ENCODE data around the gene CSTF1.

The CSTF1 gene

GRCh38 chr20:56392132-56392880 is at the start of gene CSTF1, which contains the start of gene AURKA:
TSS of gene CSTF1 (plus strand) at chr20:56392645. CDS start at chr20:56395553, 2,908 bp downstream.
TSS of gene AURKA (minus strand) at chr20:56392215. CDS start at chr20:56388197, 4,018 bp downstream.
- peak; percentile 97 for DNase-seq

DNA sequence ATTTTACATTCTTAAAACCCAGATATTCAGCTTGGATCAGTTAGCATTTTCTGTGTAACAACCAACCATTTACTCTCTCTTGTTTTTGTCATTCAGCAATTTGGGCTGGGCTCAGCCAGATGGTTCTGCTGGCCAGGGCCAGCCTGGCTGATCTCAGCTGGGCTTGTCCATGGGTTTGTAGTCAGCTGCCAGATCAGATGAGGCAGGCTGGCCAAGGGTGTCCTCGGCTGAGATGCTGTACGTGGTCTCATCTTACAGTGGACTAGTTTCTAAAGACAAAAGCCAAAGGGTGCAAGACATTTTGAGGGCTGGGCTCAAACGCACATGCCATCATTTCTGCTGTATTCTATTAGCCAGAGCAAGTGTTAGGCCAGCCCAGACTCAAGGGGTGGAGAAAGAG is 49.7 kb upstream of the CSTF1 start:
- DNase-seq, result no peak

GRCh38 chr20:56343861-56344381 is 48.5 kb upstream of the CSTF1 start:
- DNase-seq, result peak; percentile 6

DNA sequence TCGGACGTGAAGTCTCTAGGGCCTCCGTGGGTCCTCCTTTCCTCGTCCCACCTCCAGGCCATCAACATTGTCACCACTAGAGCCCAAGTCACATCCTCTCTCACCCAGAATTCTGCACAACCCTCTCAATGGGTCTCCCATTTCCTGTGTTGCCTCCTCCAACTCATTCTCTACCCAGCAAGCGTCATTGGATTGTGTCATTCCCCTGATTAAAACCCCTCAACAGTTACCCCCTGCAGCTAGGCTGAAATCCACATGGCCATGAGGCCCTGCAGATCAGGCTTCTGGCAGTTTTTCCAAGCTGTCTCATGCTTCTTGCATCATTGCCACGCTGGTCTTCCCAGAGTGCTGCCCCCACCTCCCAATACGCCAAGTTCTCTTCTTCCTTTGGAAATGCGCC is 46.5 kb upstream of the CSTF1 start:
- no peak for DNase-seq

DNA sequence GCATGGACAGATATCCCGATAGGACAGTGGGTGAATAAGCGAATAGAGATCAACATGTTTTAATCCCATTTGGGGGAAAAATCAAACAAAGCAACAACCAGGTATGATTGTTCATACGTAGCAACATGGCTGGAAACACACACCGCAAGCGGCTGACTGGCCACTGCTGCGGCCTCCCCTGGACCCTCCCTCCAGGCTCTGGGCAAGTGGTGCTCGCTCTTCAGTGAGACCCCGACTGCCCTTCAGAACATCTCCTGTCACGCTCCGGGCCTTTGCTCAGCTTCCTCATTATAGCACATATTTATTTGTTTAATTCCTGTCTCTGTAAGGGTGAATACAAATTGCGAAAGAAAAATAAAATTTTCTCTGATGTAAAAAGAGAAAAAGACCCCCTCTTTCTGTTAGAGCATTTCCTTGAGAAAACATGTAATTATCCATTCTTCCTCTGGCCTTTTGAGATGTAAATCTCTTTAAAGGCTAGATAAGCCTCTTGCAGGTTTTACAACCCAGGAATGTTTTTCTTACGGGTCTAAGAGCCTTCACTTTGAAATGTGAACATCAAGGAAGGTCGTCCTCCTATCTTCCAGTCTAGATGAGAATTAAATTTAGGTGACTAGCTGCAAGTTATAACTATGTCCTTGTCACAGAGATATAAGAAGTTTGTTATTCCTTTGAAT is 44.7 kb upstream of the CSTF1 start:
- DNase-seq, result no peak

GRCh38 chr20:56348305-56348693 is 44.1 kb upstream of the CSTF1 start:
- no peak for DNase-seq

DNA sequence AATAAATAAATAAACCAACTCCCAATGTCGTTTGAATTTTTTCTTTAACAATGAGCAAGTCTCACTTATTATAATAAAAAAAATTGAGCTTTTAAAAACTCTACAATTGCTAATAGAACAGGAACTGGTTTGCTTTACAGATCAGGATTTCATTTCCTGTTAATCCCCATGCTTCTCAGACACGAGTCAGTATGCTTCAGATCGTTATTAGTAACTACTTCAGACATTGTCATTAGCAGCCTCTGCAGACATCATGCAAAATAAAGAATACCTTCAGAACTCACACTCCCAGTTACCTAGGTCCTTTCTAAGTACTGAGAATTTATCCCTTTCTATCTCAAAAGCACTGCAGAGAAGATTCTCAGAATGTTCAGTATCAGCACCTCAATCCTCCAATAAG is 43.7 kb upstream of the CSTF1 start:
- DNase-seq, result no peak

- no peak for DNase-seq
Measured at GRCh38 chr20:56350842-56351241, 41.6 kb upstream of the CSTF1 start.

DNA sequence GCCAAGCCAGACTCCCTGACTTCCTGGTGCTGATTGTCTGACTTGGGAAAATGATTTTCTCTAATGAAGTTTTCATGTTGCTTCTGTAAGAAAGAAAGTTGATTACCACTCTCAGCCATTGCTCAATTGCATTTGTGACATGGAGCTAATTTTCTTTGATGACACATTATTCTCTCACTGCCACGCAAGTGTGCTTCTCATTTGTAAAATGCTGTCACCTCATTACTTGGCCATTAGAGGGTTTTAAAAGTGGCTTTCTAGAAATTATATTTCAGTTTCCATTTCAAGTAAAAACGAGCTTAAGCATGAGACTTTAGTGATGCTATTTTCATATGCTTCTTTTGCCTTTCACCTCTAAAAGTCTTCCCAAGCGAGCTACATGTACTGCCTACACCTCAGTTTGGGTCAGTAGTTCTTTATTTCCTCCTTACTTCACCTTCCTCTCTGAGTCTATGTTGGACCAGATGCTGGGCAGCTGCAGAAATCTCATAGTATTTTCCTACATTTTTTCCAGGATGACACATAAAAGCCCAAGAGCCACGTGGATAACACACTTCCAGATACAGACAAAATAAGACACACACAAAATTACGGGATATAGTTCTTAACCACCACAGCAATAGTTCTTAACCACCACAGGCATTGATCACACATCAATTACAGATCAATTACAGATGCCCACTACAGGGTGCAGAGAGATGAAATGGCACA is 39.9 kb upstream of the CSTF1 start:
- no peak for DNase-seq

GRCh38 chr20:56353356-56353755 is 39.1 kb upstream of the CSTF1 start:
- no peak for DNase-seq

DNA sequence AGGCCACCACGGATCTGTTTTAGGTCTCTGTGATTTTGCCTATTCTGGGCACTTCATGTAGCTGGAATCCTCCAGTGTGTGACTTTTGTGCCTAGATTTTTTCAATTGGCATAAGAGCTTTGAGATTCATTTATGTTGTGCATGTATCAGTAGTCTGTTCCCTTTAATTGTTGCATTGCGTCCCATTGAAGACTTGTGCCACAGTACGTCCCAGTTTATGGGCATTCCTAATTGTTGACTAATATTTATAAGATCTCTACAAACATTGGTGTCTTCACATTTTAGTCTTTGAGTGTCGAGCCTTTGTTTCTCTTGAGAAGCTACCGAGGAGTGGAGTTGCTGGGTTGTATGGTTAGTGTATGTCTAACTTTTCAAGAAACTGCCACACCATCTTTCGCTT is 34.4 kb upstream of the CSTF1 start:
- no peak for DNase-seq

- DNase-seq, result peak; percentile 74
Measured at GRCh38 chr20:56358600-56359211, 33.7 kb upstream of the CSTF1 start, which contains the start of gene FAM210B. TSS of gene FAM210B (plus strand) at chr20:56358974. CDS start at chr20:56359006, 32 bp downstream.

DNA sequence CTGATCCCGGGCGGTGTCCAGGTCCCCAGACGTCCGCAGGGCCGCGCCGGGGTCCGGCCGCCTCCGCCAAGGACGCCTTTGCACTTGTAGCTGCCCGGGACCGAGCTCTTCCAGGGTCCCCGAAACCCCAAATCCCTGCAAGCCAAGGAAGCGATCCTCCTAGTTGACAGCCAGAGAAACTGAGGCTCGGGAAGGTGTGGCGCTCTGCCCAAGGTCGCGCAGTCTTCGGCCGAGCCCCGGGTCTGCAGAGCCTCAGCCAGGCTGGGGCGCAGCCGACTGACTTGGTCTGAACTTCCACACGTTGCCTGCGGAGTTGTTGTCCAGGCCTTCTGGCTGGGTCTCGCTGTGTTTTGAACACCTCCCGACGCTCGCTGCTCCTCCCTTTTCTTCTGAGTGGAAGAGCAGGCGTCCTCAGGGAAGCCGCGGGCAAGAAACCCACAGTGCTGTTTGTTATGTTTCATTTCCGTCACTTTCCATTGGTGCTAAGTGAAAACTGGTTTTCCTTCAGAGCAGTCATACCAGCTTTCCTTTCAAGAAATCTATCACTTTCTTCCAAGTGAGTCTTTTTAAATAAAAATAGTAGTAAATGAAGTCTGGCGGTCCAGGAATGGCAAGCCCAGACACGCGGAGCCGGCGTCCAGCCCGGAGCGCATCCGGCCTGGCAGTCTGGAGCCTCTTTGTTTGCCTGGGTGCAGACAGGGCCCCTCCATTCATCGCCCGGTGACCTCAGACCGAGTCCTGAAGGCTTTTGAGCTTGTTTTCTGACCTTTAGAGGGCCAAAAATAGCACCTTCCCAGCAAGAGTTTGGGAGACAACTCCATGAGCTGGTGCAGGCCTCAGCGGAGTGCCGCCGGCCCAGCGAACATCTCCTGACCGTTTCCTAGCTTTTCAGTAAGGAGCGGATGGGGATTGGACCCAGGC is 33.0 kb upstream of the CSTF1 start:
- peak; percentile 41 for DNase-seq

DNA sequence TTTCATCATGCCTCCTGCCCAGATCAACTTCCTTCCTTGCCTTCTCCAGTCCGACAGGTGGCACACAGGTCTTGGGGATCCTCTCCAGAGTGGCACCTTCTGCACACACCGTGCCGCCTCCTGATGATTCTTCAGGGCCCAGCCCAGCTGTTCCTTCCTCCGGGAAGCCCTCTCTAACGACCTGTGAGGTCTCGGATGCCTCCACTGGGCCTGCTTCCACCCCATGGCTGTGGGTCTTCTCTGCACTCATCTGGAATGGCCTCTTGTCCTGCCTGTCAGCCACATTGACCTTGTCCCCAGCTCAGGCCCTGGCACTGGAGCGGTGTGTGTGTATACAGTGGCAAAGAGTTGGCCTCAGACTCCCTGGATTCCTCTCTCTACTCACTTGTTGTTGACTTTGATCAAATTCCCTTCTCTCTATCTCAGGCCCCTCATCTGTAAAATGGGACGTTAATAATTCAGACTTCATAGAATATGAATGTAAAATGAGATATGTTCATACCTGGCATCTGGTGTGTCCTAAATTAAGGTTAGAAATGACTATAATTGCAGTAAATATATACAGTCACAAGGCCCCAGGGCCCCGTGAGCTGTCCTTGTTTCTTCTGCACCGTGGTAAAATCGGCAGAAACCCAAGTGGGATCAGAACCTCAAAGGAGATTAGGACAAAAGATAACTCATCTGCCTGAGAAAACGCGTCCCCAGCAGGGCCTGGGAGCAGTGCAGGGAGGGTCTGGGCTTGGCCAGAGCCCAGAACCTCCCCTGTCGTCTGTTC is 32.1 kb upstream of the CSTF1 start:
- DNase-seq, result no peak

DNA sequence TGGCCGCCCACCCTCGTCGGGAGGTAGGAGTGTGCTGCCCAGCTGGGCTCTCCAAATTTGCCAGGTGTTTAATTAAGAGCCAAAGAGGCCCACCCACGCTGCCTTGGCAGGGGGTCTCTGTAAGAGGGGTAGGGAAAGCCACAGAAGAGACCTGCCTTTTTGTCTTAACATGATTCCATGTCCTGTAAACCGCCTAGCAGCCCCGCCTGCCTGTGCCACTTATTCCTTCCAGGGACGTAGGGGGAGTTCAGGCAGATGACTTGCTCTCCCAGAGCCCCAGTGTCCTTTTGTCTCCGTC is 31.6 kb upstream of the CSTF1 start:
- DNase-seq, result no peak

DNA sequence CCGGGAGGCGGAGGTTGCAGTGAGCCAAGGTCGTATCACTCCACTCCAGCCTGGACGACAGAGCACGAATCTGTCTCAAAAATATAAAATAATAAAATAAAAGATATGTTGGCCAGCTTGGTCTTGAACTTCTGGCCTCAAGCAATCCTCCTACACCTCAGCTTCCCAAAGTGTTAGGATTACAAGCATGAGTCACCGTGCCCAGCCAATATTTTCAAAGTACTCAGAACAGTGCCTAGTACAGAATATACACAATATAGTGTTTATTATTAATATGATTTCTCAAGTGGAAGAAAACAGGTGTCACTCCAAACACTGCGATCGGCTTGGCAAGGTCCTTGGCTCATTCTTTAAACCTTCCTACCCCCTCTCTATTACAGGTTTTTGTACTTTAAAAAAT is 30.5 kb upstream of the CSTF1 start:
- no peak for DNase-seq

DNA sequence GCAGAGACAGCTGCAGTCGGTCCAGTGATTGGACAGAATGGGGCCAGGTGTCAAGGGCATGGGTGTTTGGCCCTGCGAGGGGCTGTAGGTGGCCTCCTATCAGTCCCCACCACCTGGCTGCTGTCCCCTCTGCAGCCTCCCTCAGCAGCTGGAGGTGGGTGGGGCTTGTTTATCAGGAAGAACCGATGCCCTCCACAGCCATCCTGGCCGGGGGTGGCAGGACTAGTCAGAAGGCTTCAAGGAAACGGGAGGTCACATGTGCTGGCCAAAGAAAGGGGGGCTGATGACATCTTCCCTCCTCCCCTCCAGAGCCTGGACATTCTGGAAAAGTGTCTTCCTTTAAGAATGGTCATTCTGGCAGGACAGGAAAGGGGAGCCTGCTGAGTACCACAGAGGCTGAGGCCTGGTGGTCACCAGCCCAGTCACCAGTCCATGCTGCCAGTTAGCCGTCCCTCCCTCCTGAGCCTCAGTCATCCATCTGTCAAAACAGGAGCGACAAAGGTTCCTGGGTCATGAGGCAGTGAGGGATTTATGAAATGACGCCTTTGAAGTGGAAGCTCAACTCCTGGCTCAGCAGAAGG is 29.5 kb upstream of the CSTF1 start:
- no peak for DNase-seq

DNA sequence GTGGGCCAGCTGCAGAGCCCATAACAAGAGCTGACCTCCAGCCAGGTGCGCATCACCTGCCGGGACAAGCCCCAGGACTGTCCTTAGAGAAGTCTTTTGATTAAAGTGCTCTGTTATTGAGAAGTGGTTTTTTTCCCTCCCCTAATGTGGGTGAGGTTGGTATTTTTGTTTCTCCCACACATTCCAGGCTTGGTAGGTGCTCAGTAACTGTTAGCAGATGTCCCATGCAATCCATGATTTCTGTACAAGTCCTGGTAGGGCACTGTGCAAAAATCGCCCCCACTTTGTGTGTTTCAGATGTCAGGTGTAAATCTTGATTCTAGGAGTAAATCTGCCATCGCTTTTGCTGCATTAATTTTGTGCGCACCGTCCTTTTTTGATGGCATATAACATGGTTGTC is 29.0 kb upstream of the CSTF1 start:
- DNase-seq, result no peak

- DNase-seq, result no peak
Measured at GRCh38 chr20:56368351-56369134, 23.9 kb upstream of the CSTF1 start.

DNA sequence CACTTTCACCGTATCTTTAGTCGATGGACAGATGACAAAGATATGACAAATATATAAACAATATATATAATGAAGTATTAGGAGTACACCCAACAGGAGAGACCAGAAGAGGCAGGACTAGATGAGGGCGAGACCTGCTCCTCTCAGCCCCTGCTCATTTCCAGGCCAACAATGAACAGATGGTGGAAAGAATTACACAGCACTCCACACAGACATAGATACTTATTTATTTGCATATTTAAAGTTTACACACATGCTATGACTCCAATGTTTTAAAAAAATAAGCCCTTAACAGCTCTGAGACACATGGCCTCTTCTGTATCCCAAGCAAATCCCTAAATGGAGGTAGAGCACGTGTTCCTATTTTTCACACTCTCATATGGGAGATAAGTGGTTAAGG is 23.3 kb upstream of the CSTF1 start:
- DNase-seq, result no peak

All from amniotic stem cell (primary cell).